ENCODE measurements around the gene EPHA4. TPM values are rescaled to one million over a fixed set of nuclear protein-coding genes. Genes with fewer than 3 reads are reported as not detected.

EPHA4 gene
- total and polyA plus RNA-seq, 2 of the 4 experiments (the other 2 are of a cell fraction), result 36.9 to 132 TPM

DNA sequence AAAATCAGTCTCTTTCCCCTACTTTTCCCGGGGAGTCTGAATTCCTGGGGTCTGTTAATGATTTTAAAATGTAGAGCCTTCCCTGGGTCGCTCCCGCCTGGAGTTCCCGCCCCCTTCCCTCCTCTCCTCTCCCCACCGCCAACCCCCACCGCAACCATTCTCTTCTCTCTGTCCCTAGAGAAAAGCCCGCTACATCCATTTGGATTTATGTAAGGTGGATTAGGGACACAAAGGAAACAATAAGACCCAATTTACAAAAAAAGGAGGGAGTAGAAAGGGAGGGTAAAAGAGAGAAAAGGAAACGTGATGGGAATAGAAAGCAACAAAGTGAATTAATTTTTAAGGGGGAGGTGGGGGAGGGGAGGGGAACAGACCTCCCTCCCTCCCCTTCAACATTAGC lies 2.2 kb downstream of the EPHA4 start:
- no peak overlapping the region for H3K9ac ChIP-seq (ENCODE audit: low read depth, low read length)
- H3K36me3 ChIP-seq (ENCODE audit: control insufficient read depth, insufficient read depth, low read length), result peaks cover 4% of the 10 kb centered on the region; the same call in 1 of the 2 replicates
- no peaks in the 10 kb centered on the region for H3K27me3 ChIP-seq (ENCODE audit: control insufficient read depth, insufficient read depth, low read length)
- BruUV-seq (replicated peaks), result no TSS peak
- intact Hi-C loops (cut with micrococcal nuclease), result loop anchor here (5.0 to 10.0 kb wide), 15 partner anchors 68 to 1928 kb away; no protein-coding TSS in a partner anchor
- H3K4me1 ChIP-seq (ENCODE audit: control insufficient read depth, insufficient read depth, low read length), result peaks cover 3% of the 10 kb centered on the region
- ChIA-PET CTCF (no interaction called here), POLR2A (ENCODE audit: unreplicated experiment) (no interaction called here)
- peaks cover 10% of the 10 kb centered on the region; the same call in 1 of the 2 replicates for H3K9me1 ChIP-seq (ENCODE audit: insufficient read depth, low read length)
- H3K4me2 ChIP-seq (ENCODE audit: low read depth, low read length), result peak overlapping the region; percentile 98
- H2BK120ac ChIP-seq (ENCODE audit: low read depth, low read length), result no peak overlapping the region
- no peak for ATAC-seq (ENCODE audit: low read depth)
- no peak overlapping the region for H3K4ac ChIP-seq (ENCODE audit: low read depth, low read length)
- H4K91ac ChIP-seq (ENCODE audit: insufficient read depth, low read depth, low read length), result no peak overlapping the region
- H3K4me3 ChIP-seq (ENCODE audit: insufficient read depth, low read depth, low read length), result peak overlapping the region; percentile 92; the same call in 1 of the 2 replicates
- no peak overlapping the region for H2BK20ac ChIP-seq (ENCODE audit: low read depth, low read length)
- DNase-seq, result no peak
- no peak overlapping the region for H3K27ac ChIP-seq (ENCODE audit: insufficient read depth, low read length)
- no peak overlapping the region for H3K18ac ChIP-seq (ENCODE audit: low read depth, low read length)
- no peak overlapping the region for H2AK5ac ChIP-seq (ENCODE audit: low read depth, low read length)
- dilution Hi-C loops (cut with HindIII; ENCODE audit: low sequenced_read_pairs, unreplicated experiment), result no loop called here
- in situ Hi-C loops (cut with MboI; ENCODE audit: low sequenced_read_pairs), result loop anchor here (5.0 to 10.0 kb wide), 3 partner anchors 875 to 1843 kb away; no protein-coding TSS in a partner anchor
- peaks cover 11 to 36% of the 10 kb centered on the region in 2 experiments; a peak in 3 of 4 replicates for H3K79me1 ChIP-seq (ENCODE audit: low read depth in 1 of 2, low read length in 2 of 2)
- H4K20me1 ChIP-seq (ENCODE audit: insufficient read depth, low read length), result peaks cover 23% of the 10 kb centered on the region
- WGBS, 2 experiments (ENCODE audit: extremely low coverage in 2 of 2, insufficient read length in 1 of 2), result no CpG with 5 or more reads among the region's 8 CpGs
- H2BK15ac ChIP-seq (ENCODE audit: low read depth, low read length), result no peak overlapping the region
- H3K14ac ChIP-seq (replicated peaks; ENCODE audit: low read depth, low read length), result no peak overlapping the region
- H4K8ac ChIP-seq (ENCODE audit: low read depth in 2 of 2, low read length in 2 of 2), result no peak overlapping the region
- no peak overlapping the region for H2BK5ac ChIP-seq (ENCODE audit: low read depth, low read length, poor library complexity, severe bottlenecking)
- H3K23ac ChIP-seq (ENCODE audit: low read depth, low read length), result 0 out of 2 replicates have a peak overlapping the region, but pooled peaks have one; percentile 87
- TF ChIP-seq RAD21 (IDR thresholded peaks at IDR 0.05; ENCODE audit: low read length), result no peak
- TF ChIP-seq, protein P1, sequence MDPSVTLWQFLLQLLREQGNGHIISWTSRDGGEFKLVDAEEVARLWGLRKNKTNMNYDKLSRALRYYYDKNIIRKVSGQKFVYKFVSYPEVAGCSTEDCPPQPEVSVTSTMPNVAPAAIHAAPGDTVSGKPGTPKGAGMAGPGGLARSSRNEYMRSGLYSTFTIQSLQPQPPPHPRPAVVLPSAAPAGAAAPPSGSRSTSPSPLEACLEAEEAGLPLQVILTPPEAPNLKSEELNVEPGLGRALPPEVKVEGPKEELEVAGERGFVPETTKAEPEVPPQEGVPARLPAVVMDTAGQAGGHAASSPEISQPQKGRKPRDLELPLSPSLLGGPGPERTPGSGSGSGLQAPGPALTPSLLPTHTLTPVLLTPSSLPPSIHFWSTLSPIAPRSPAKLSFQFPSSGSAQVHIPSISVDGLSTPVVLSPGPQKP (IDR thresholded peaks at IDR 0.05; ENCODE audit: borderline replicate concordance, low read depth, low read length), result no peak
- no peak for TF ChIP-seq FOS (IDR thresholded peaks at IDR 0.05; ENCODE audit: low read depth, low read length)
- TF ChIP-seq RCOR1 (IDR thresholded peaks at IDR 0.05; ENCODE audit: insufficient replicate concordance, low read length), result no peak
- no peak for TF ChIP-seq MAZ (IDR thresholded peaks at IDR 0.05; ENCODE audit: borderline replicate concordance, low read depth, low read length)
- TF ChIP-seq USF2 (IDR thresholded peaks at IDR 0.05; ENCODE audit: low read depth, low read length), result no peak
- no peak for TF ChIP-seq BHLHE40 (IDR thresholded peaks at IDR 0.05; ENCODE audit: low read depth, low read length)
- TF ChIP-seq MXI1 (IDR thresholded peaks at IDR 0.05; ENCODE audit: borderline replicate concordance, low read depth, low read length), result no peak
- no peak for TF ChIP-seq CHD1 (IDR thresholded peaks at IDR 0.05; ENCODE audit: low read depth, low read length)
- no peak for TF ChIP-seq NFE2L2 (IDR thresholded peaks at IDR 0.05; ENCODE audit: low read depth, low read length)
- no peak for TF ChIP-seq SMC3 (IDR thresholded peaks at IDR 0.05; ENCODE audit: low read depth, low read length)
- TF ChIP-seq CTCF (conservative IDR thresholded peaks at IDR 0.05; ENCODE audit: low read depth, low read length), result no peak
- no peak for TF ChIP-seq CEBPB (IDR thresholded peaks at IDR 0.05; ENCODE audit: low read depth, low read length)
- H3K9me3 ChIP-seq (ENCODE audit: control insufficient read depth, insufficient read depth, low read length), result no peaks in the 10 kb centered on the region
- H2AFZ ChIP-seq (replicated peaks; ENCODE audit: low read length, poor library complexity), result no peak overlapping the region
- no peak overlapping the region for H4K5ac ChIP-seq (ENCODE audit: low read depth, low read length)
- no peak overlapping the region for H3K56ac ChIP-seq (ENCODE audit: extremely low read depth, insufficient read depth, low read length)
- H2AK9ac ChIP-seq (replicated peaks; ENCODE audit: low read depth, low read length, poor library complexity), result no peak overlapping the region
